Activated T-cell treated with anti-CD3 and anti-CD28 coated beads, Interleukin-2, amount 50 U/mL, for 4 hours (primary cell): ENCODE measurements around the gene ZMYND19. TPM values are rescaled to one million over a fixed set of nuclear protein-coding genes. Genes with fewer than 3 reads are reported as not detected.
A peak's percentile ranks its signal among the peaks of the same experiment; 100 is the strongest.

Experiments used
- ATAC-seq, 2 donors: fragments of 200-7000 bp; cut with Tn5 transposase; one replicate each; pipeline ENCODE4 v1.10.0; 2021
- DNase-seq: peaks from one replicate; pipeline ENCODE4 v3.0.0-alpha.2; 2020
- H3K27me3 Mint-ChIP-seq: one replicate; pipeline ENCODE4 v1.8.0; 2021; ENCODE audit warnings: low read depth, mixed read lengths
- H3K36me3 Mint-ChIP-seq: one replicate; pipeline ENCODE4 v1.8.0; 2022; ENCODE audit warnings: mixed read lengths; ENCODE audit not compliant: insufficient read depth
- H3K4me1 Mint-ChIP-seq: one replicate; pipeline ENCODE4 v1.8.0; 2021; ENCODE audit warnings: low read depth, mixed read lengths
- H3K4me3 Mint-ChIP-seq: one replicate; pipeline ENCODE4 v1.8.0; 2021; ENCODE audit warnings: mild to moderate bottlenecking, moderate library complexity, mixed read lengths
- H3K9me3 Mint-ChIP-seq: one replicate; pipeline ENCODE4 v1.8.0; 2021; ENCODE audit warnings: mixed read lengths
- total RNA-seq, 3 donors: library from RNA; stranded (reverse); gene quantifications; one replicate each; pipeline ENCODE4 v1.2.1, GENCODE V29; 2021

The ZMYND19 gene
- total RNA-seq, 3 donors from 2014 or later, result 98.6 to 122 (median 106) TPM

DNA sequence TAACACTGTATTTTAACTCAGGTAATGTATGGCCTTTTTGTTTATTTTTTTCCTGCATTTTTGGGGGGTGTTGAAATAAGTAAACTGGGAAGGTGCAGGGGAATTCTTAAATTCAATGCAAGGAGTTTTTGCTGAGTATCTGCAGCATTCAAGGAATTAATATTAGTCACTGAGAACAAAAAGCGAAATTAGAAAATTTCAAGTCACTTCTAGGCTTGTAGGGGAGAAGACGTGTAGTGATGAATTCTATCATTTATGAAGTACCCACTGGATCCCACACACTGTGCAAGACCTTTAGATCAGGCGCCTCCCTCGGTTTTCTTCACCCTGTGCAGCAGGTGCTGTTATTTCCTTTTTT, 29.7 kb upstream of the ZMYND19 start:
- Mint-ChIP-seq H3K9me3 (no peaks in the 10 kb centered on the region), H3K4me1 (peaks cover 47% of the 10 kb centered on the region), H3K36me3 (peaks cover 7% of the 10 kb centered on the region), H3K27me3 (no peaks in the 10 kb centered on the region), H3K4me3 (peak overlapping the region; percentile 89)
- no peak for ATAC-seq
- no peak for DNase-seq

DNA sequence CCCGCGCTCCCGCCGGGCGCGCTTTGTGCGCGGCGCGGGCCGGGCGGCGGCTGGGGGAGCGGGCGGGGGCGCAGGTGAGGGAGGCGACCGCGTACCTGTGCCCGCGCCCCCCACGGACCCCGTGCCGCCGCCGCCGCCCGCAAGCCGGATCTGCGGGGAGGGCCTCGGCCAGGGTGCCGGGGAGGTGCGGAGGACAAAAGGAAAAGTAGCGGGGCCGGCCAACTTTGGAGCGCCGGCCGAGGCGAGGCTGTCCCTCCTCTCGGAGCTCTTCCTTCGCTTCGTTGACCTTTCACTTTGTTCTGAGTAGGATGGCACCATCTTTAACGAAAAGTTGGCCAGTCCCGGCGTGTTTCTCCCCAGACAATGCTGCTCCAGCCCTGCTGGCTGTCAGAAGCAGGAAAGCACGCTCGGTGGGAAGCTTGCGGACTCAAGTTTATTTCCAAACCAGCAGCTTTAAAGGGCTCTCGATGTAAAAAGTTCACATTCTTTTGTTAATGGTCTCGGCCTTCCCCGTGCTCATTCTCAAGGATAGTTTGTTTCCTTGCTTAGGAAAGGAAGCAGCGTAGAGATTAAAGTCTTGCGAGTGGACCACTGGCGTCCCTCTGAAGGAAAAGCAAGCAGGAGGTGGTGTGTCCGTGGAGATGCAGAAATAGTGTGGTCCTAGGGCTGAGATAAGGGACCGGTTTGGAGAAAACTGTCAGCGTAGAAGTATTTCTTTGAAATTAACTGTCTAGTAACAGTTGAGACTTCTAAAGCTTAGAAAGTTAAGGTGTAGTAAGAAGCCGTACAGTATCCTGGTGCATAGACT, 29.1 kb upstream of the ZMYND19 start:
- H3K4me1 Mint-ChIP-seq, result peaks cover 46% of the 10 kb centered on the region
- H3K36me3 Mint-ChIP-seq, result peaks cover 7% of the 10 kb centered on the region
- no peaks in the 10 kb centered on the region for H3K9me3 Mint-ChIP-seq
- no peaks in the 10 kb centered on the region for H3K27me3 Mint-ChIP-seq
- peak overlapping the region; percentile 89 for H3K4me3 Mint-ChIP-seq
- no peak for DNase-seq
- ATAC-seq, result peak; percentile 4 to 10

DNA sequence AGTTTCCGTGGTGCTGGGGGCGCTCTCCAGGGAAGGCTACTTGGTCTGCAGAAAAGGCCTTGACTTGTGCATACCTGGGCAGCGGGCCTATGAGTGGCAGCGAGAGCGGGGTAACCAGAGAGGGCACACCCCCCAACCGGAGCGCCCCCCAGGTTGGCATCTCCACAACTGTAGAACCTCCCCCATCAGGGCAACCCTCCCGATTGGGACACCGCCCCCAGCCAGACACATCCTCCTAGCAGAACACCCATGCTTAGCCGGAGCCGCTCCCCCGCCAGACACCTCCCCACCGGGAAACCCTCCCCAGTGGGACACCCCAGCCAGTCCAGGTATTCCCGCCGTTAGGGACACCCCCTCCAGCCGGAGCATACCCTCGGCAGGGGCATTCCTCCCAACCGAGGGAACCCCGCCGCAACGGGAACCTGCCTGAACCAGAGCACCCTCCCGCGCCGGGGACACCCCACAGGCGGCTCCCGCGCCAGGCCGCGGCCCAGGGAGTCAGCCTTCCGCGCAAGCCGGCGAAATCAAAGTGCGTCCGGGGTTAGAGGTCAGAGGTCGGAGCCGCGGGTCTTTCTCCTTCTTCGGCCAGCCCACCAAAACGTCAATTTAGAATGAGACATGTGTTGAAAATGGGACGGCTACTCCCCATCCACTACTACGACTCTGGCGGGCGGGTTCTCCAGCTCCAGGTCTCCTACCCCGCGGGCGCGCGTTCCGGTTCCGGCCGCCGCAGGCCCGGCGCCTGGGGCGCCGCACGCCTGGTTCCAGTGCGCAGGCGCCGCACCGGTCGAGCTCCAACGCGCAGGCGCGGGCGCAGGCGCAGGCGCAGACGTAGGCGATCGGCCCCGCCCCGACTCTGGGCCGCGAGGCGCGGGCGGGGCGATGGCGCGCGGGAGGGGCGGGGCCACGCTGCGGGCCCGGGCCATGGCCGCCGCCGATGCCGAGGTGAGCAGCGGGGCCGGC, 28.1 kb upstream of the ZMYND19 start, which contains the start of gene EHMT1:
Gene EHMT1, plus strand, starts transcription at position 901 of the 963 bp plus-strand sequence. Its CDS starts 24 bp downstream, at position 925.
- no peaks in the 10 kb centered on the region for H3K27me3 Mint-ChIP-seq
- peak within 1 kb of the TSS; percentile 89 for H3K4me3 Mint-ChIP-seq
- no peaks in the 10 kb centered on the region for H3K9me3 Mint-ChIP-seq
- H3K4me1 Mint-ChIP-seq, result peaks cover 42% of the 10 kb centered on the region
- ATAC-seq, result peak; percentile 84 to 88
- peaks cover 5% of the 10 kb centered on the region for H3K36me3 Mint-ChIP-seq
- DNase-seq, result peak; percentile 87

- DNase-seq (no peak), ATAC-seq (no peak)
- Mint-ChIP-seq H3K4me3 (no peak overlapping the region), H3K27me3 (no peaks in the 10 kb centered on the region), H3K36me3 (peaks cover 3% of the 10 kb centered on the region), H3K4me1 (peaks cover 40% of the 10 kb centered on the region), H3K9me3 (no peaks in the 10 kb centered on the region)
Measured at GRCh38 chr9:137615387-137615871, 25.1 kb upstream of the ZMYND19 start.

GRCh38 chr9:137614631-137615386, 24.5 kb upstream of the ZMYND19 start:
- Mint-ChIP-seq H3K9me3 (no peaks in the 10 kb centered on the region), H3K27me3 (no peaks in the 10 kb centered on the region), H3K4me1 (peaks cover 36% of the 10 kb centered on the region), H3K4me3 (no peak overlapping the region), H3K36me3 (peaks cover 3% of the 10 kb centered on the region)
- DNase-seq, result no peak
- no peak for ATAC-seq

DNA sequence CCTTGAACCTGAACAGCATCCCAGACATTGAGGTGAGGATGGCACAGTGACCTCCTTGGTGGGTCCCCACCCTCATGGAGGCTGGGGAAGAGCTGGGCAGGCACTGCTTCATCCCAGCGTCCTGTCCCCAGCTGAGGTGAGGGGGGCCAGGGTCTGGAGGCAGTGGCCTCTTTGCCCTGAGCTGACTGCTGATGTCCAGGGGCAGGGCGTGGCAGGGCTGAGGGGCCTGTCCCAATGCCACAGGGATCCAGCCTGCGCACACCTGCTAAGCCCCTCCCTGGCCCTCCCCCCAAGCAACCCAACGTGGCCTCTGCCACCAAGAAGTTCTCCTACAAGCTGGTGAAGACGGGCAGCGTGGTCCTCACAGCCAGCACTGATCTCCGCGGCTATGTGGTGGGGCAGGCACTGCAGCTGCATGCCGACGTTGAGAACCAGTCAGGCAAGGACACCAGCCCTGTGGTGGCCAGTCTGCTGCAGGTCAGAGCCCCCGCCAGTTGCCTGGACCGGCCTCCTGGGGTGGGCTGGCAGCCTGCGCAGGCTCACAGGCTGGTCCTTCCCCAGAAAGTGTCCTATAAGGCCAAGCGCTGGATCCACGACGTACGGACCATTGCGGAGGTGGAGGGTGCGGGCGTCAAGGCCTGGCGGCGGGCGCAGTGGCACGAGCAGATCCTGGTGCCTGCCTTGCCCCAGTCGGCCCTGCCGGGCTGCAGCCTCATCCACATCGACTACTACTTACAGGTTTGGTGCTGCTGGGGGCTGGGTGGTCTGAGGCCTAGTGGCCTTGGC, 23.6 kb upstream of the ZMYND19 start:
- DNase-seq (no peak), ATAC-seq (no peak)
- peaks cover 3% of the 10 kb centered on the region for H3K36me3 Mint-ChIP-seq
- H3K9me3 Mint-ChIP-seq, result no peaks in the 10 kb centered on the region
- H3K4me1 Mint-ChIP-seq, result peaks cover 32% of the 10 kb centered on the region
- no peaks in the 10 kb centered on the region for H3K27me3 Mint-ChIP-seq
- H3K4me3 Mint-ChIP-seq, result no peak overlapping the region

- no peak overlapping the region for H3K4me3 Mint-ChIP-seq
- no peaks in the 10 kb centered on the region for H3K27me3 Mint-ChIP-seq
- H3K4me1 Mint-ChIP-seq, result peaks cover 35% of the 10 kb centered on the region
- H3K36me3 Mint-ChIP-seq, result peaks cover 3% of the 10 kb centered on the region
- DNase-seq (no peak), ATAC-seq (no peak)
- H3K9me3 Mint-ChIP-seq, result no peaks in the 10 kb centered on the region
Measured at GRCh38 chr9:137613259-137613658, 22.9 kb upstream of the ZMYND19 start.

GRCh38 chr9:137612741-137613142, 22.4 kb upstream of the ZMYND19 start:
- Mint-ChIP-seq H3K27me3 (no peaks in the 10 kb centered on the region), H3K9me3 (no peaks in the 10 kb centered on the region), H3K4me1 (peaks cover 31% of the 10 kb centered on the region), H3K36me3 (no peaks in the 10 kb centered on the region), H3K4me3 (no peak overlapping the region)
- DNase-seq (no peak), ATAC-seq (no peak)

DNA sequence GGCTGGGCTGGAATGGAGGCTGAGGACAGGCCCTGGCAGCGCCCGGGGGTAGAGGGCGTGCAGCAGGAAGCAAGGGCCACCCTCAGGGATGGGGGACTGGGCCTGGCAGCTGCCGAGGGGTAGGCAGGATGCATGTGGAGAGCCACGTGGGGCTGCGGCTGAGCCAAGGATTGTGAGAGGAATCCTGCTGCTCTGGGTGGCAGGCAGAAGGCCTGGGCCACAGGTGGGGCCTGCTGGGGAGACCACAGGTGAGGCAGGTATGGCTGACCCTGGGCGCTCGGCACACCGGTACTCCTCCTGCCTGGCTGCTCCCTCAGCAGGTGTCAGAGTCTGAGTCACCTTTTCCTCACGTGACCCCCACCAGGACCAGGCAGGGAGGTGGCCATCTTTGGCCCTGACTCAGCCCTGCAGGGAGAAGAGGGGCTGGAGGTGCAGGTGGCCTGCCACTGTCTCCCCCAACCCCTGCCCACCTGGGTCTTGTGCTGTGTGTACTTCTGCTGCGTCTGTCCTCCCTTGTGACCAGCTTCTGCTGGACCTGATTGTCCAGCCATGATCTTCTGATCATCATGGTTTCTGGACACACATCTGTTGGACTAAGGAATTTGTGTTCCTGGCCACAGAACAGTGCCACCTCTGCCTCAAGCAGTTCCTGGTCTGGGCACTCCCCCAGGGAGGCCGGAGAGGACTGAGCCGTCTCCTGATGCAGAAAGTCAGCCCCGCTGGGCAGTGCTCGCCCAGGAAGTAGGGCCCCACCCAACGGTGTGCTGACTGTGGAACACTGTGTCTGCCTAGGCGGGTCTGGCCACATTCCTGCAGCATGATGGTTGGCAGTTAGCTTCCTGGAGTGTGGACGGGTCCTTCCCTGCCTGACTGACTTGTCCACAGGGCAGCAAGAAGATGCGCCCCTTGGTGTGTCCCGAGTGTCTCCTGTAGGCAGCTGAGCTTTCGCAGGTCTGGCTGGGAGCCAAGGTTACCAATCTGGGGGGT, 21.6 kb upstream of the ZMYND19 start:
- Mint-ChIP-seq H3K27me3 (no peaks in the 10 kb centered on the region), H3K4me3 (no peak overlapping the region), H3K4me1 (peaks cover 33% of the 10 kb centered on the region), H3K9me3 (no peaks in the 10 kb centered on the region), H3K36me3 (no peaks in the 10 kb centered on the region)
- peak; percentile 37 for DNase-seq
- peak; percentile 75 to 82 for ATAC-seq

GRCh38 chr9:137610944-137611343, 20.6 kb upstream of the ZMYND19 start:
- no peaks in the 10 kb centered on the region for H3K9me3 Mint-ChIP-seq
- peaks cover 39% of the 10 kb centered on the region for H3K4me1 Mint-ChIP-seq
- DNase-seq (no peak), ATAC-seq (no peak)
- no peaks in the 10 kb centered on the region for H3K27me3 Mint-ChIP-seq
- no peaks in the 10 kb centered on the region for H3K36me3 Mint-ChIP-seq
- no peak overlapping the region for H3K4me3 Mint-ChIP-seq

GRCh38 chr9:137607141-137607857, 17.0 kb upstream of the ZMYND19 start:
- ATAC-seq (no peak), DNase-seq (no peak)
- H3K36me3 Mint-ChIP-seq, result no peaks in the 10 kb centered on the region
- peaks cover 33% of the 10 kb centered on the region for H3K4me1 Mint-ChIP-seq
- H3K27me3 Mint-ChIP-seq, result no peaks in the 10 kb centered on the region
- no peaks in the 10 kb centered on the region for H3K9me3 Mint-ChIP-seq
- peak overlapping the region; percentile 84 for H3K4me3 Mint-ChIP-seq

DNA sequence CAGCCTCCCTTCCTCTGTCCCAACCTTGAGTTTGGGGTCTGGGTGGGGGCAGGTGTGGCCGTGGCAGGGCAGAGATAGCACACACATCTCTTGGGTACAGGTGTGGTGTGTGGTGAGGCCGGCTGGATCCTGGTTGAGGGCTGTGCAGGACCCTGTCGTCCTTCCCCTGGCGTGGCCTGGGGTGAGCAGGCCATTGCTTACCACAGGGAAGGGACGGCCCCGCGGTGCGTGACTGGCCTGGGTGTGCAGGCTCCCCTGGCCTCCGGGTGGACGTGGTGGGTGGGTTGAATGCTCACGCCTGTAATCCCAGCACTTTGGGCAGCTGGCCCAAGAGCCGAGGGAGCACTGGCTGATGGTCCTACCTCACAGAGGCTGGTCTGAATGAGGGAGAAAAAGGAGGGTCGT, 16.4 kb upstream of the ZMYND19 start:
- Mint-ChIP-seq H3K36me3 (no peaks in the 10 kb centered on the region), H3K9me3 (no peaks in the 10 kb centered on the region), H3K4me3 (peak overlapping the region; percentile 84), H3K4me1 (peaks cover 28% of the 10 kb centered on the region), H3K27me3 (no peaks in the 10 kb centered on the region)
- DNase-seq (no peak), ATAC-seq (no peak)
